Activated T-cell treated with anti-CD3 and anti-CD28 coated beads for 48 hours (primary cell): ENCODE results near the gene PADI6.
"Not testable (repeated sequence)": the region's sequence is repeated elsewhere in the genome, so short reads cannot be mapped to it uniquely, and the experiment has no call there.

Experiments used
- DNase-seq: peaks from one replicate; pipeline ENCODE4 v3.0.0-alpha.2; 2020; ENCODE audit warnings: low read depth

Gene PADI6

DNA sequence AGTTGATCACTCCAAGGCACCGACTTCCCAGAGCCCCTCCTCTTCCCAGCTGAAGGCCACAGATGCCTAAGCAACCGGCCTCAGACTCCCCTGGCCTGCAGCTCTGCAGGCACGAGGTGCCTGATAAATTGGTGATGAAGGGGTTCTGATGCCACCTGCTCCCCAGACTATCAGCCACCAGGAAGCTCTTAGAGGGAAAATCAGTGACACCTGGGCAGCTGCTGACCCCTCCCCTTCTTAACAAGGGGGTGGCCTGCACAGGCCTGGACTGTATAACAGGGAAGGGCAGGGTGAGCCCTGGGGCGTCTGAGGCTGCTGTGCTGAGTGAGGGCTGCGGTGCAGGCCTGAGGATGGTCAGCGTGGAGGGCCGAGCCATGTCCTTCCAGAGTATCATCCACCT lies at the start of gene PADI6:
TSS of gene PADI6 (plus strand) at position 301 of the 400 bp plus-strand sequence. CDS start at position 351, 50 bp downstream.
- DNase-seq: no peak

DNA sequence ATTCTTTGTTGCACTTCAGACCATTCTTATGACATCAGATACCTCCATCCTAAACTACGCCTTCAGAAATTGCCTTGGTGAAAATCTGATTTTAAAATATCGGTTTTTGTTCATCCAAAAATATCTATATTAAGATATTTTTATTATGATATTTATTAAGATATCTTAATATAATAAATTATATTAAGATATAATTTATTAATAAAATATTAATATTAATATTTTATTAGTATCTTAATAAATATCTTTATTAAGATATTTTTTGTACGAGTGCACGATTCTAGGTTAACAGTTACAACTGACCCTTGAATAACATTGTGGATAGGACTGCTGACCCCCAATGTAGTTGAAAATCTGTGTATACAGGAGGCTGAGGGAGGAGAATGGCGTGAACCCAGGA lies 43.1 kb upstream of the PADI6 start:
- no peak for DNase-seq

DNA sequence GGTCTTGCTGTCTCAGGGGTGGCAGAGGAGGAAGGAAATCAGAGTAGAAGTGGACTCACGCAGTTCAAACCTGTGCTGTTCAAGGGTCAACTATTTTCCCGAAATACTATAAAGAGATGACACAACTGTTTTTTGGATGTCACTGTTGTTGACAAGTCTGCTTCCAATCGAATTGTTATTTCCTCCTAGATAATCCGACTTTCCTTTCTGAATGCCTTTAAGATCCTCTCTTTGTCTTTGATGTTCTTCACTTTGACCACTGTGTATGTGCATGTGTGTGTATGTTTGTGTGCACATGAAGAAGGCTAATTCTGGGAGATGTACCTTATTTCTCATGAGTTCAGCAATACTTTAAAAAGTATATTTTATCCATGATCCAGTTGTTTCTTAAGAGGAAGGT lies 42.4 kb upstream of the PADI6 start:
- DNase-seq: no peak

DNA sequence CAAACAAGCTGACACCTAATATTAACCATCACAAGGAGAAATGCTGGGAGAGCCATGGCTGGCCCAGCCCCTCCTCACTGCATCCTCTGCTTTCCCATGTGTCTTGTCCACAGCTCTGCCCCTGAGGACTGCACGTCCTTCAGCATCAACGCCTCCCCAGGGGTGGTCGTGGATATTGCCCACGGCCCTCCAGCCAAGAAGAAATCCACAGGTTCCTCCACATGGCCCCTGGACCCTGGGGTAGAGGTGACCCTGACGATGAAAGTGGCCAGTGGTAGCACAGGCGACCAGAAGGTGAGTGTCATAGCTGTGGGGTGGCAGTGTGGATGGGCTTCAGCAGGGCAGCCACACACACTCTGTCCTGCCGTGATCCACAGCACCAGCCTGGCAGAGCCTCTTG lies 41.1 kb upstream of the PADI6 start:
- no peak for DNase-seq

DNA sequence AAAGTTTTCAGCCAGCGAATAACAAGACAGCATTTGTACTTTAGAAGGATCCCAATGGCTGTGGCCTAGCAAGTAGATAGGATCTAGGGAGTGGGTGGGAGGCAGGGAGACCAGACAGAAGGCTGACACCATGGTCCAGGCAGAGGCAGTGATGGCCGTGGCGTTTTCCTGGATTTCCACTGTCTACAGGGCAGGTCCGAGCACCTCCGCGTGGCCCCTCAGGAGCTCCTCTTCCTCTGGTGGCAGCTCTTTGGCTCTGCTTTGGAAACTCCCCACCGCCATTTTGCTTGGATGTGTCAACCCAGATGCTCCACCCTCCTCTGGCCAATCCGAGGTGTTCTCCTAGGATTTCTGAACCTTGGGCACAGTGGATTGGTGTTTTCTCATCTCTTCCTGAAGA lies 38.9 kb upstream of the PADI6 start:
- DNase-seq: no peak

DNA sequence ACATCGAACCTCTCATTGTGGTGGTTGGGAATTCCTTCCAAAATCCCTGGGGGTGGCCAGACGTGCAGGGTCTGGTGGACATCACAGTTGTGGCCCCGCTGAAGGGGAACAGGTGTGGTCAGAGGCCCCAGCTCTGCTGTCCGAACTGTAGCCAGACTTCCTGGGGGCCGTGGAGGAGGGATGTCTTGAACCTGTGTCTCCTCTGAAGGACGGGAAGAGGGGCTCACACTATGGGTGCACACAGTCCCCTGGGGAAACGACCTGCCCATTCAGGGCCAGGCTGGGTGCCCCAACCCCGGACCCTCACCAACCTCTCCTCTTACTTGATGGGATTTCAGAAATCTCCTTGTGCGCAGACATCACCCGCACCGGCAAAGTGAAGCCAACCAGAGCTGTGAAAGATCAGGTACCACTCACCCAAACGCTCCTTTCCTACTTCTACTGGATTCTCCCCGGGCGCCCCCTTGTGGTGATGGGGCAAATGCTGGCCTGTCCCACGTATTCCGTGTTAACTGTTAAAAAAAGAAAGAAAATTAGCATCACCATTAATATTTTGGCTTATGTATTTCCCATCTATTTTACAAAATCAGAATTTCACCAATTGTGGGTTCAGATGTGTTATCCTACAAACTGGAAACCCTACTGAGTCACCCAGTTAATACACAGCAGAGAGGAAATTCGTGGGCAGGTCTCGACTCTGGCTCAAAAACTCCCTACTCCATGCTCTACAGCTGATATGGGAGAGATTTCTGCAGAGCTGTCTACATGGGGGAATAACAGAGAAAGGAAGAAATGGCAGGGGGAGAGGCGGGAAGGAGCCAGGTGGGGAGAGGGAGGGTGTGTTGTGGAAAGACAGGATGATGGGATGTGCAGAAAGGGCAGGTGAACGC lies 35.9 kb upstream of the PADI6 start:
- DNase-seq: peak; percentile 58

DNA sequence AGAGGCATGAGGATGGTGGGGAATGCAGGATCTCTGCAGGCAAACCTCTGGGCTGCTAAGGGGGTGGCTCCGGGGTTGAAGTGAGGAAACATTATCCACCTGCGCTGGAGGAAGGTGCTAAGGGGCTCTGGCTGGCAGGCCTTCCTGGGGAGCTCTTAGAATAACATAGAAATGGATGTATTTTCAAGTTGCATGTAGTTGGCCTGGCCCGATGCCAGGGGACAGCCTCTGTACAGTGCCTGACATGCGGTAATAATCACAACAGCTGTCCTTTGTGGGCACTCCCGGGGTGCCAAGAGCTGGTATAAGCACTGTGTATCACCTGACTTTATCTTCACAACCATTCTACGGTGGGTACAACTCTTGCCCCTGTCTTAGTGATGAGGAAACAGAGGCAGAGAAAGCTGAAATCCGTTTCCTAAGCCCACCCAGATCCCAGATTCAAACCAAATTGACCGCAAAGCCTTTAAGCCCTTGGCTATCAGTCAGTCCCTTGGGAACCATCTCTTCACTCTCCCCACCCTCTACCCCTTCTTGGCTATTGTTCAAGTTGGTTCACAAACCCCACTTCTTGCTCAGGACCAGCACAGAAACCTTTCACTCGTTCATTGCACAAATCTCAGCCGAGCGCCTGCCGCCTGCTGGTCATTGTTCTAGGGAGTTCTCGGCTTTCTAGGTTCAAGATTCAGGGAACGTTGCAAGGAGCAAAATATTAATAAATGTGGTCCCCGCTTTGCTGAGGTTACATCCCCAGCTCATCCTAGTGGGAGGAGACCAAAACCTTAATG lies 33.1 kb upstream of the PADI6 start:
- no peak for DNase-seq

DNA sequence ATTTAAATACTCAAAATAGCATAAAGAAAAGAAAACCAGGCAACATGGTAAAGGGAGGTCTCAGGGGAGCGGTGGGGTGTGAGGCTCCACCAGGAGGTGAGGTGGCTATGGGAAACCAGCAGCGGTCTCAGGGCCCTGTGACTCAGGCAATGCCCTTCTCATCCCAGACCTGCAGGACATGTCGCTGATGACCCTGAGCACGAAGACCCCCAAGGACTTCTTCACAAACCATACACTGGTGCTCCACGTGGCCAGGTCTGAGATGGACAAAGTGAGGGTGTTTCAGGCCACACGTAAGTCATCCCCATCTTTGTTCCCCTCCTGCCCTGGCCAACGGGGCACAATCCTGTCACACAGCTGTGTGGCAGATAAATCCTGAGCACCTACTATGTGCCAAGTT lies 32.5 kb upstream of the PADI6 start:
- DNase-seq: no peak

DNA sequence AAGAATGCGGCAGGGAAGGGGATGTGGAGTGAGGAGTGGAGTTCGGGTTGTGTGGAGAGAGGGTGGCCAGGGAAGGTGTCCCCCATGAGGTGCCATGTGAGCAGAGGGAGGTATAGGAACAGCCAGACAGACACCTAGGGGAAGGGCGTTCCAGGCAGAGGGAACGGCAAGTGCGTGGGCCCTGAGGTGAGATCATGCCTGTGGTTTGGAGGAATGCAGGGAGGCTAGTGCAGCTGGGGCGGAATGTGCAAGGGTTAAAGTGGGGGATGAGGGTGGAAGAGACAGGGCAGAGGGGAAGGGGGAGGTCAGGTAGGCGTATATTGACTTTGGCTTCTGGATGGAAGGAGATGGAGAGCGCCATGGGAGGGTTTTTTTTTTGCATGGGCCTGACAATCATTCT lies 31.6 kb upstream of the PADI6 start:
- DNase-seq: no peak

DNA sequence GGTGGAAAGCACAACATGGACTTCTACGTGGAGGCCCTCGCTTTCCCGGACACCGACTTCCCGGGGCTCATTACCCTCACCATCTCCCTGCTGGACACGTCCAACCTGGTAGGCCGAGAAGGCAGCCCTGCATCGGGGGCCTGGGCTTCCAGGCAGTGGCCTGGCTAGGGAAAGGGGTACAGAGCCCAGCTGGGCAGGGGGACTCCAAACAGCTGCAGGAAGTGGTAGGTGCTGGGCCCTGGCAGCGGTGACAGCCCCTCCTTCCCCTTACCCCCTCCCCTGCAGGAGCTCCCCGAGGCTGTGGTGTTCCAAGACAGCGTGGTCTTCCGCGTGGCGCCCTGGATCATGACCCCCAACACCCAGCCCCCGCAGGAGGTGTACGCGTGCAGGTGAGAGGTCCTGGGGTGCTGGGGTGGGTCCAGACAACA lies 30.0 kb upstream of the PADI6 start:
- DNase-seq: no peak

DNA sequence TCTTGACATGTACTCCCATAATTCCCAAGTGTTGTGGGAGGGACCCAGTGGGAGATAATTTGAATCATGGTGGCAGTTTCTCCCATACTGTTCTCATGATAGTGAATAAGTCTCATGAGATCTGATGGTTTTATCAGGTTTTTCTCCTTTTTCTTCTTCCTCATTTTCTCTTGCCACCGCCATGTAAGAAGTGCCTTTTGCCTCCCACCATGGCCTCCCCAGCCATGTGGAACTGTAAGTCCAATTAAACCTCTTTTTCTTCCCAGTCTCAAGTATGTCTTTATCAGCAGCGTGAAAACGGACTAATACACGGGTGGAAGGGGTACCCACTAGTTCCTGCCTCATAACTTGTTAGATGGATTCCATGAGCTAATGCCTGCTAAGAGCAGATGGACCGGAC lies 26.5 kb upstream of the PADI6 start:
- DNase-seq: not testable (repeated sequence)

DNA sequence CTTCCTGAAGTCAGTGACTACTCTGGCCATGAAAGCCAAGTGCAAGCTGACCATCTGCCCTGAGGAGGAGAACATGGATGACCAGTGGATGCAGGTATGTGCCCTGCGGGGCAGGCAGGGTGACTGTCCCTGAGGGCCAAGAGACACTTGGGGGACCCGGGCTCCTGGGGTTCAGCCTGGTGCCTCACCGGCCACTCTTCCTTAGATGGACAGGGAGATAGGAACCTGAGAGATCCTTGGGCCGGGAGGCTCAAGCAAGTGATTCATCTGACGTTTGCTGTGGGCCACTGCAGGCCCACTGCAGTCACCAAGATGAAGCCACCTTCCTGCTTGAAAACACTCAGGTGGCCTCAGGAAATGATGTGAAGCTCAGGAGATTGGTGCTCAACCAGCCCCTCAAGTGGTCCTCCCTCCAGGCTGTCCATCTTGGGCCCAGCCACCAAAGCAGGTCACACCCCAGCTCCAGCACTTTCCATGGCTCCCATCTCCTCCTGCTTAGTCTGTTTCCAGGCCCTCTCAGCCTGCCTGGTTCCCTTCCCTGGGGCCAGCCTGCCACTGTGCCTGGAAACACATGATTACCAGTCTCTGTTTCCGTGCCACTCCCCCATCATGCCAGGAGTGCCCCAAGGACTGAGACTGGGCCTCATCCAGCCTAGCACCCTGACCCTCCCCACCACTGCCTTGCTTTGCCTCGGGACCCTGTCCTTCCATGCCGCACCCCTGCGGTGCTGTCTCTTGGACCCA lies 25.8 kb upstream of the PADI6 start:
- no peak for DNase-seq

DNA sequence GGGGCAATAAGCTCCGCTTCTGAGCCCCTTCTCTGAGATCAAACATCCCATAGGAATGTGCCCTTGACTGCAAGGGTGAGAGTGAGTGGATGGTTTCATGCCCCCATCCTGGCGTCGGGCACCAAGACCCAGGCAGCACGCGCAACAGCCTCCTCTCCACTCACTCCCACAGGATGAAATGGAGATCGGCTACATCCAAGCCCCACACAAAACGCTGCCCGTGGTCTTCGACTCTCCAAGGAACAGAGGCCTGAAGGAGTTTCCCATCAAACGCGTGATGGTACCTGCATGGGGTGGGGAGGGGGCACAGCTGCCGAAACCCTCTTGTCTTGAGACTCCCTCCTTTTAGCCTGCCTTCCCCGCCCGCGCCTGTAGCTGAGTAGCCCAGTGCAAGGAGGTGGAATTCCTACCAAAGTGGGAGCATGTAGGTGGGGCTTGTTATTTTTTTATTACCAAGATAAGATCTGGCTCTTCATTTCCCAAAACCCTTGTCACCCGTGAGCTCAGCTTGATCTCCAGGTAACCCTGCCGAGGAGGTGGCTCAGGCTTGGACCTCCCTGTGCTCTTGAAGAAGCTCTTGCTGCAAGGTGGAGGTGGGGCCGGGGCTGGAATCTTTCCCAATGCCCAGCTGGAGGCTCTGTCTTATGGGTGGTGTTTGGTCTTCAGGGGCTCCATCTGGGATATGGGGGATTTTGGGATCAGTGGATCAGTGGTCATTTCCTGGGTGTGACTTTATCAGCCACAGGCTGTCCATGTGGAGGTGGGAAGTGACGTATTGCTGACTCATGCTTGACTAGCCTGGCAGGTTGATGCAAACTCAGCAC lies 24.0 kb upstream of the PADI6 start:
- no peak for DNase-seq

DNA sequence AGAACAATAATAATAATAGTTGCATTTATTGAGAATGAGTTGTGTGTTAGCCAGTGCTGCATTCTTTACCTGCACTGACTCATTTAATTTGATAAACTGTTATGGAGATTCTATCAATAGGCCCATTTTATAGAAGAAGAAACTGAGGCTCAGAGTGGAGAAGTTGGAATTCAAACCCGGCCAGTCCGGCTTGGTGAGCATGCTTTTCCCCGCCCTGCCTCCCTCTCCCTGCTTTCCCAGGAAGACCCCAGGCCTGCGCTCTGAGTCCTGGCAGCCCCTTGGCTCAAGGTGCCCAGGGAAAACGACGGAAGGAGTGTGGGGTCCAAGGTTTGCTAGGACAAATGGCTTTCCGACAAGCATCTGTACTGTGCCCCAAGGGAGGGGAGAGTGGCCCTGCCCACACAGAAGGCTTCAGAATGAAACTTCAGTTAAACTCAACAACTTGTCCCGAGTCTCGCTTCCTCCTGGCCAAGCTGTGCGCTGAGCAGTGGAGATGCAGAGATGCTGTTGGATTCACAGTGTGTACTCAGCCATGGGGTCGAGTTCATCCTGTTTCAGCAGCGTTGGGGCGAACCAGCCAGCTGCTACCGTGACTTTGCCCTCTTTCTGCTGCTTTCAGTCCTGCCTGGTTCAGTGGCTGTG lies 23.3 kb upstream of the PADI6 start:
- DNase-seq: no peak

DNA sequence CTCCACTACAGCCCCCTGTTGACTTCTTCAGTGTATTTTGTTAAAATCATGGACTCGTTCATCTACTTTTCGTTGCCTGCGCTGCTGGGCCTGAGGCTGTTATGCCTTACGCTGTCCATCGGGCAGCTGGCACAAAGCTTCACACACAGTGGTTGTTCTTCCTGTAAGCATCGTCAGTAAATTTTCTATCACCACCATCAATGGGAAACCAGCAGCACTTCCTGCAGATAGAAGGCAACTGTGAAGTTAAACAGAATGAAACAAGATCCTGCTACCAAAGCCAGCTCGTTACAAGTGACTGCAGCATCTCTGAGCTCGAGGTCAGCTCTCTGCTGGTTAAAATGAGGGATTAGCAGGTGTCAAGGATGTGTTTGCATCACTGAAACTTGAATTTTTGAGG lies 21.9 kb upstream of the PADI6 start:
- DNase-seq: no peak

DNA sequence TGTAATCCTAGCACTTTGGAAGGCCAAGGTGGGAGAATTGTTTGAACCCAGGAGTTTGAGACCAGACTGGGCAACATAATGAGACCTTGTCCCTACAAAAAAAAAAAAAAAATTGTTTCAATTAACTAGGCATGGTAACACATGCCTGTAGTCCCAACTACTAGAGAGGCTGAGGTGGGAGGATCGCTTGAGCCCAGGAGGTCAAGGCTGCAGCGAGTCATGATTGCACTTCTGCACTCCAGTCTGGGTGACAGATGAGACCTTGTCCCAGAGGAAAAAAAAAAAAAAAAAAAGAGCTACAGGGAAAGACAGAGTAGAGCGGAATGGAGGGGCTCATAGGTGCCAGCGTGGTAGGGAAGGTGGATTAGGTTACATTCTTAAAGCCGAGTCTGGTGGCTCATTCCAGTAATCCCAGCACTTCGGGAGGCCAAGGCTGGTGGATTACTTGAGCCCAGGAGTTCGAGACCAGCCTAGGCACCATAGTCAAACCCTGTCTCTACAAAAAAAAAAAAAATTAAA lies 21.0 kb upstream of the PADI6 start:
- DNase-seq: no peak

DNA sequence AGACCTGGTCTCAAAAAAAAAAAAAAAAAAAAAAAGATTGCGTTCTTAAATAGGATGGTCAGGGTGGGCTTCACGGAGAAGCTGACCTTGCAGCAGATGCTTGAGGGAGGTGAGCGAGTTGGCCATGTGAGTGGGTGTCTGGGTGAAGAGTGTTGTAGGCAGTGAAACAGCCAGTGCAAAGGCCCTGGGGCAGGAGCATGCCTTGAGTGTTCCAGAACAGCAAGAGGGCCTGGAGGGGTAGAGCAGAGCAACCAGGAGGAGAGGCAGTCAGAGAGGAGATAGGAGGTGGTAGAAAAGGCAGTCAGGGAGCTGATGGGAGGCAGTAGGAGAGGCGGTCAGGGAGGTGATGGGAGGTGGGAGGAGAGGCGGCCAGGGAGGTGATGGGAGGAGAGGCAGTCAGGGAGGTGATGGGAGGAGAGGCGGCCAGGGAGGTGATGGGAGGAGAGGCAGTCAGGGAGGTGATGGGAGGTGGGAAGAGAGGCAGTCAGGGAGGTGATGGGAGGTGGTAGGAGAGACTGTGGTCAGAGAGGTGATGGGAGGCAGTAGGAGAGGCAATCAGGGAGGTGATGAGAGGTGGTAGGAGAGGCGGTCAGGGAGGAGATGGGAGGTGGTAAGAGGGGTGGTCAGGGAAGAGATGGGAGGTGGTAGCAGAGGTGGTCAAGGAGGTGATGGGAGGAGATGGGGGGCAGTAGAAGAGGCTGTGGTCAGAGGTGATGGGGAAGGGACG lies 20.2 kb upstream of the PADI6 start:
- DNase-seq: no peak

DNA sequence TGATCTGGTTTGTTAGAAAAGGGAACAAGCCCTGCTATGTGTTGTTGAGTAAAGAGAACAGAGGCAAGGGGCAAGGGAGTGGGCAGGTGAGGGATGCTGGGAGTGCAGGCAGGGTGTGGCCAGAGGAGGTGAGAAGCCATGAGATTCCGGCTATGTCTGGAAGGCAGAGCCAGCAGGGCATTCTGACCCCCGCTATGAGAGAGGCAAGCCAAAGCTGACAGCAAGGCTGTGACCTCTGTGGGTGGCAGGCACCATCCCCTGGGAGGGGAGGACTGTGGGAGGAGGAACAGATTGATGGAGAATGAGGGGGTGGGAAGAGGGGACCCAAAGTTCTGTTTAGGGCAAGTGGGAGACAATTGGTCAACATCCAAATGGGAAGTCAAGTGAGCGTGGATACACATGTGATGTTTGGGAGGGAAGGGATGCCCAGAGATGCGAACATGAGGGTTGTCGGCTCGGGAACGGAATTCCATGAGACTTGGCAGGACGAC lies 19.5 kb upstream of the PADI6 start:
- DNase-seq: no peak

DNA sequence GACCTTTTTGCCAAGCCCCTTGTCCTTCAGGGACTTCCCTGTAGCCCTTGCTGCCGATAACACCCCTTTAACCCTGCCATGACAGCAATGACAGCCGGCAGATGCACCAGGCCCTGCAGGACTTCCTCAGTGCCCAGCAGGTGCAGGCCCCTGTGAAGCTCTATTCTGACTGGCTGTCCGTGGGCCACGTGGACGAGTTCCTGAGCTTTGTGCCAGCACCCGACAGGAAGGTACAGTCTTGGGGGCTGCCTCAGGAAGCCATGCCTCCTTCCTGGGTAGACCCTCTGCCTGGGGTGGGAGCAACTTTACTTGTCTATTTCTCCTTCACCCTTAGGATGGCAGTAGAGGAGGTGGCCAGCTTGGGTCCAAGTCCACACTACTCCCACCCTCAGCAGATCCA lies 16.1 kb upstream of the PADI6 start:
- no peak for DNase-seq

DNA sequence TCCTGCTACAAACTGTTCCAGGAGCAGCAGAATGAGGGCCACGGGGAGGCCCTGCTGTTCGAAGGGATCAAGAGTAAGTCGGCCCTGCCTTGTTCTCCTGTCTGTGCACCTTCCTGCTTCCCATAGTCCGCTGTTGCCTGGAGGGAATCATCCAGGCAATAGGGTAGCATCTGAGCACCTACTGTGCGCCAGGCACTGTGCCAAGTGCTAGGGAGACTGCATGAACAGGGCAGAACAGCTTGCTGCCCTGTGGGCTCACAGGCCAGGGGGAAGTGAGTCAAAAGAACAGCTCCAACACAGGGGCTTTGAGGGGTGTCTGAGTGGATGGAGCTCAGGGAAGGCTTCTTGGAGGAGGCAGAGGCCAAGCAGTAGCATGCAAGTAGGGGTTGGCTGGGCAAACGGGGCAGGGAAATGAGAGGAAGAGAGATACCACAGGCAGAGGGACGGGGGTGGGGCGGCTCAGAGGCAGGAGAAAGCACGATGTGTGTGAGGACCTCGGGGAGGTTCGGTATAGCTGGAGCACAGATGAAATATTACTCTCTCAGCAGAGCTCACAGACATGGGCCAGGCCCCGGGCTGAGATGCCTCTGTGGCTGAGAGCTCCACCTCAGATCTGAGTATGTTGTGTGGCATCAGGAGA lies 15.5 kb upstream of the PADI6 start:
- DNase-seq: no peak
